ENCODE measurements around the gene PANX1.

Gene PANX1

GRCh38 chr11:94128746-94129511 lies at the start of gene PANX1:
Gene PANX1, plus strand, starts transcription at chr11:94128841. Its CDS starts 472 bp downstream, at chr11:94129313.
- H3K4me1 ChIP-seq (ENCODE audit: control insufficient read depth, insufficient read depth, low read length), result peaks cover 25% of the 10 kb centered on the region
- H3K9me3 ChIP-seq (ENCODE audit: control insufficient read depth, insufficient read depth, low read length), result no peaks in the 10 kb centered on the region
- no peaks in the 10 kb centered on the region for H3K36me3 ChIP-seq (ENCODE audit: control insufficient read depth, insufficient read depth, low read length)
- H3K27me3 ChIP-seq (ENCODE audit: control insufficient read depth, insufficient read depth, low read length), result no peaks in the 10 kb centered on the region
- peak within 1 kb of the TSS; percentile 94 for H3K4me3 ChIP-seq (ENCODE audit: low read depth, low read length)
- H3K9ac ChIP-seq (ENCODE audit: low read depth, low read length), result peak within 1 kb of the TSS; percentile 93

- no peaks in the 10 kb centered on the region for H3K9me3 ChIP-seq (ENCODE audit: control insufficient read depth, insufficient read depth, low read length)
- H3K9ac ChIP-seq (ENCODE audit: low read depth, low read length), result no peak overlapping the region
- H3K27me3 ChIP-seq (ENCODE audit: control insufficient read depth, insufficient read depth, low read length), result no peaks in the 10 kb centered on the region
- no peaks in the 10 kb centered on the region for H3K36me3 ChIP-seq (ENCODE audit: control insufficient read depth, insufficient read depth, low read length)
- no peak overlapping the region for H3K4me3 ChIP-seq (ENCODE audit: low read depth, low read length)
- no peaks in the 10 kb centered on the region for H3K4me1 ChIP-seq (ENCODE audit: control insufficient read depth, insufficient read depth, low read length)
Measured at GRCh38 chr11:94084164-94084563, 44.5 kb upstream of the PANX1 start.

GRCh38 chr11:94088906-94089305 lies 39.7 kb upstream of the PANX1 start:
- Histone ChIP-seq H3K36me3 (ENCODE audit: control insufficient read depth, insufficient read depth, low read length) (no peaks in the 10 kb centered on the region), H3K9me3 (ENCODE audit: control insufficient read depth, insufficient read depth, low read length) (no peaks in the 10 kb centered on the region), H3K4me3 (ENCODE audit: low read depth, low read length) (no peak overlapping the region), H3K4me1 (ENCODE audit: control insufficient read depth, insufficient read depth, low read length) (no peaks in the 10 kb centered on the region), H3K9ac (ENCODE audit: low read depth, low read length) (no peak overlapping the region), H3K27me3 (ENCODE audit: control insufficient read depth, insufficient read depth, low read length) (no peaks in the 10 kb centered on the region)

- H3K4me1 ChIP-seq (ENCODE audit: control insufficient read depth, insufficient read depth, low read length), result no peaks in the 10 kb centered on the region
- H3K27me3 ChIP-seq (ENCODE audit: control insufficient read depth, insufficient read depth, low read length), result no peaks in the 10 kb centered on the region
- H3K9ac ChIP-seq (ENCODE audit: low read depth, low read length), result no peak overlapping the region
- no peaks in the 10 kb centered on the region for H3K9me3 ChIP-seq (ENCODE audit: control insufficient read depth, insufficient read depth, low read length)
- no peak overlapping the region for H3K4me3 ChIP-seq (ENCODE audit: low read depth, low read length)
- no peaks in the 10 kb centered on the region for H3K36me3 ChIP-seq (ENCODE audit: control insufficient read depth, insufficient read depth, low read length)
Measured at GRCh38 chr11:94089341-94089740, 39.3 kb upstream of the PANX1 start.

GRCh38 chr11:94090401-94090800 lies 38.2 kb upstream of the PANX1 start:
- Histone ChIP-seq H3K9me3 (ENCODE audit: control insufficient read depth, insufficient read depth, low read length) (no peaks in the 10 kb centered on the region), H3K36me3 (ENCODE audit: control insufficient read depth, insufficient read depth, low read length) (no peaks in the 10 kb centered on the region), H3K27me3 (ENCODE audit: control insufficient read depth, insufficient read depth, low read length) (no peaks in the 10 kb centered on the region)

GRCh38 chr11:94091091-94091490 lies 37.5 kb upstream of the PANX1 start:
- Histone ChIP-seq H3K9me3 (ENCODE audit: control insufficient read depth, insufficient read depth, low read length) (no peaks in the 10 kb centered on the region), H3K36me3 (ENCODE audit: control insufficient read depth, insufficient read depth, low read length) (no peaks in the 10 kb centered on the region), H3K4me1 (ENCODE audit: control insufficient read depth, insufficient read depth, low read length) (no peaks in the 10 kb centered on the region), H3K9ac (ENCODE audit: low read depth, low read length) (no peak overlapping the region), H3K4me3 (ENCODE audit: low read depth, low read length) (no peak overlapping the region), H3K27me3 (ENCODE audit: control insufficient read depth, insufficient read depth, low read length) (no peaks in the 10 kb centered on the region)

More at GRCh38 chr11:94090401-94090800, 38.2 kb upstream of the PANX1 start:
- Histone ChIP-seq H3K4me3 (ENCODE audit: low read depth, low read length) (no peak overlapping the region), H3K9ac (ENCODE audit: low read depth, low read length) (no peak overlapping the region), H3K4me1 (ENCODE audit: control insufficient read depth, insufficient read depth, low read length) (no peaks in the 10 kb centered on the region)

- Histone ChIP-seq H3K4me3 (ENCODE audit: low read depth, low read length) (no peak overlapping the region), H3K9ac (ENCODE audit: low read depth, low read length) (no peak overlapping the region), H3K9me3 (ENCODE audit: control insufficient read depth, insufficient read depth, low read length) (peaks cover 4% of the 10 kb centered on the region), H3K4me1 (ENCODE audit: control insufficient read depth, insufficient read depth, low read length) (no peaks in the 10 kb centered on the region), H3K36me3 (ENCODE audit: control insufficient read depth, insufficient read depth, low read length) (peaks cover 2% of the 10 kb centered on the region), H3K27me3 (ENCODE audit: control insufficient read depth, insufficient read depth, low read length) (no peaks in the 10 kb centered on the region)
Measured at GRCh38 chr11:94100253-94100652, 28.4 kb upstream of the PANX1 start.

GRCh38 chr11:94103471-94103870 lies 25.2 kb upstream of the PANX1 start:
- Histone ChIP-seq H3K27me3 (ENCODE audit: control insufficient read depth, insufficient read depth, low read length) (no peaks in the 10 kb centered on the region), H3K4me1 (ENCODE audit: control insufficient read depth, insufficient read depth, low read length) (no peaks in the 10 kb centered on the region), H3K9me3 (ENCODE audit: control insufficient read depth, insufficient read depth, low read length) (peaks cover 4% of the 10 kb centered on the region), H3K36me3 (ENCODE audit: control insufficient read depth, insufficient read depth, low read length) (peaks cover 2% of the 10 kb centered on the region), H3K9ac (ENCODE audit: low read depth, low read length) (no peak overlapping the region), H3K4me3 (ENCODE audit: low read depth, low read length) (no peak overlapping the region)

GRCh38 chr11:94104734-94105133 lies 23.9 kb upstream of the PANX1 start:
- peaks cover 2% of the 10 kb centered on the region for H3K36me3 ChIP-seq (ENCODE audit: control insufficient read depth, insufficient read depth, low read length)
- no peaks in the 10 kb centered on the region for H3K27me3 ChIP-seq (ENCODE audit: control insufficient read depth, insufficient read depth, low read length)
- no peak overlapping the region for H3K9ac ChIP-seq (ENCODE audit: low read depth, low read length)
- no peak overlapping the region for H3K4me3 ChIP-seq (ENCODE audit: low read depth, low read length)
- no peaks in the 10 kb centered on the region for H3K4me1 ChIP-seq (ENCODE audit: control insufficient read depth, insufficient read depth, low read length)
- H3K9me3 ChIP-seq (ENCODE audit: control insufficient read depth, insufficient read depth, low read length), result peaks cover 4% of the 10 kb centered on the region

- no peak overlapping the region for H3K4me3 ChIP-seq (ENCODE audit: low read depth, low read length)
- H3K4me1 ChIP-seq (ENCODE audit: control insufficient read depth, insufficient read depth, low read length), result no peaks in the 10 kb centered on the region
- no peaks in the 10 kb centered on the region for H3K9me3 ChIP-seq (ENCODE audit: control insufficient read depth, insufficient read depth, low read length)
- H3K36me3 ChIP-seq (ENCODE audit: control insufficient read depth, insufficient read depth, low read length), result no peaks in the 10 kb centered on the region
- H3K9ac ChIP-seq (ENCODE audit: low read depth, low read length), result no peak overlapping the region
- no peaks in the 10 kb centered on the region for H3K27me3 ChIP-seq (ENCODE audit: control insufficient read depth, insufficient read depth, low read length)
Measured at GRCh38 chr11:94106716-94107115, 21.9 kb upstream of the PANX1 start.

- no peaks in the 10 kb centered on the region for H3K4me1 ChIP-seq (ENCODE audit: control insufficient read depth, insufficient read depth, low read length)
- no peak overlapping the region for H3K4me3 ChIP-seq (ENCODE audit: low read depth, low read length)
- no peak overlapping the region for H3K9ac ChIP-seq (ENCODE audit: low read depth, low read length)
- no peaks in the 10 kb centered on the region for H3K9me3 ChIP-seq (ENCODE audit: control insufficient read depth, insufficient read depth, low read length)
- H3K36me3 ChIP-seq (ENCODE audit: control insufficient read depth, insufficient read depth, low read length), result no peaks in the 10 kb centered on the region
- no peaks in the 10 kb centered on the region for H3K27me3 ChIP-seq (ENCODE audit: control insufficient read depth, insufficient read depth, low read length)
Measured at GRCh38 chr11:94107363-94107762, 21.3 kb upstream of the PANX1 start.

GRCh38 chr11:94111241-94111640 lies 17.4 kb upstream of the PANX1 start:
- no peak overlapping the region for H3K9ac ChIP-seq (ENCODE audit: low read depth, low read length)
- H3K27me3 ChIP-seq (ENCODE audit: control insufficient read depth, insufficient read depth, low read length), result no peaks in the 10 kb centered on the region
- no peaks in the 10 kb centered on the region for H3K36me3 ChIP-seq (ENCODE audit: control insufficient read depth, insufficient read depth, low read length)
- H3K9me3 ChIP-seq (ENCODE audit: control insufficient read depth, insufficient read depth, low read length), result no peaks in the 10 kb centered on the region
- no peak overlapping the region for H3K4me3 ChIP-seq (ENCODE audit: low read depth, low read length)
- peaks cover 5% of the 10 kb centered on the region for H3K4me1 ChIP-seq (ENCODE audit: control insufficient read depth, insufficient read depth, low read length)
